ENCODE results near the gene ERCC3. TPM values are rescaled to one million over a fixed set of nuclear protein-coding genes. Genes with fewer than 3 reads are reported as not detected.

ERCC3 gene
- total RNA-seq, 4 donors from 2014 or later, result 25.9 to 293 (median 57.8) TPM

- H3K4me1 ChIP-seq, result peaks cover 3 to 13% (median 9%) of the 10 kb centered on the region in 4 donors
- H3K4me3 ChIP-seq, result no peak overlapping the region
- peaks cover 0 to 14% of the 10 kb centered on the region in 2 donors for H3K27me3 ChIP-seq
- H3K27ac ChIP-seq, result no peak overlapping the region
- TF ChIP-seq CTCF (IDR thresholded peaks at IDR 0.05) (no peak), POLR2A (IDR thresholded peaks at IDR 0.05) (no peak)
- no peaks in the 10 kb centered on the region for H3K36me3 ChIP-seq
- DNase-seq, result no peak
- no peaks in the 10 kb centered on the region for H3K9me3 ChIP-seq
These were observed 73.0 kb downstream of the ERCC3 start for GRCh38 chr2:127220768-127221527.

- no peak for DNase-seq
- H3K27ac ChIP-seq, result peak within 1 kb of the TSS in 2 of 4 donors; percentile 17 to 25
- H3K27me3 ChIP-seq, result peaks cover 0 to 14% of the 10 kb centered on the region in 2 donors
- no peaks in the 10 kb centered on the region for H3K36me3 ChIP-seq
- peaks cover 3 to 12% (median 9%) of the 10 kb centered on the region in 4 donors for H3K4me1 ChIP-seq
- H3K9me3 ChIP-seq, result no peaks in the 10 kb centered on the region
- peak within 1 kb of the TSS; percentile 28 to 52 (median 42) for H3K4me3 ChIP-seq
- TF ChIP-seq POLR2A (IDR thresholded peaks at IDR 0.05), result no peak
- no peak for TF ChIP-seq CTCF (IDR thresholded peaks at IDR 0.05)
These were observed 73.7 kb downstream of the ERCC3 start, which contains the start of gene CYP27C1 for GRCh38 chr2:127220102-127220767. TSS of gene CYP27C1 (minus strand) at chr2:127220299. CDS start at chr2:127220270, 29 bp downstream.

GRCh38 chr2:127219171-127220070, 74.5 kb downstream of the ERCC3 start:
- no peak for DNase-seq
- peak overlapping the region; percentile 28 to 52 (median 42) for H3K4me3 ChIP-seq
- no peak for TF ChIP-seq CTCF (IDR thresholded peaks at IDR 0.05)
- H3K9me3 ChIP-seq, result no peaks in the 10 kb centered on the region
- H3K36me3 ChIP-seq, result no peaks in the 10 kb centered on the region
- H3K27me3 ChIP-seq, result peaks cover 0 to 14% of the 10 kb centered on the region in 2 donors
- peak overlapping the region in 2 of 4 donors; percentile 17 to 25 for H3K27ac ChIP-seq
- peaks cover 3 to 12% (median 9%) of the 10 kb centered on the region in 4 donors for H3K4me1 ChIP-seq

- Histone ChIP-seq H3K36me3 (no peaks in the 10 kb centered on the region), H3K4me3 (peak overlapping the region; percentile 28 to 52 (median 42)), H3K9me3 (no peaks in the 10 kb centered on the region), H3K27me3 (peaks cover 0 to 14% of the 10 kb centered on the region in 2 donors), H3K4me1 (peaks cover 3 to 12% (median 9%) of the 10 kb centered on the region in 4 donors), H3K27ac (peak overlapping the region in 1 of 4 donors; percentile 25)
- TF ChIP-seq POLR2A (IDR thresholded peaks at IDR 0.05) (no peak), CTCF (IDR thresholded peaks at IDR 0.05) (no peak)
- no peak for DNase-seq
These were observed 75.2 kb downstream of the ERCC3 start for GRCh38 chr2:127218812-127219170.
